Measurements from ENCODE around the gene PNO1.

DNA sequence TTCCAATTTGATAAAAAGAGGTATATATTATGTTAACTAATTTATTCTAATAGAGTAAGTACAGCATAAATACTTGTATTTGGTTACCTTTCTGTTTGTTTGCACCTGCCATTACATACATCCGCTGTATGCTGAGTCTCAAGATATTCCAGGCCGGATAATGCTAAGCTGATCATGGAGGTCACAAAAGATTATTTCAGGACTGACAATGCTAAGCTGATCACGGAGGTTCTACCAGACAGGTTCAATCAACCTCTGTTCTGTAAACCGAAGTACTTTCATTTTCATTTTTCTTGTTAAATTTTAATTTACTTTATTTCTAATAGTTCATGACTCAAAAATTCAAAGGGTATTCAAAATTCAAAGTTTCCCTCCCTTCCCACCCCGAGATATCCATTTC is 31.1 kb downstream of the PNO1 start:
- TF ChIP-seq TAF1 (IDR thresholded peaks at IDR 0.05; ENCODE audit: low read depth, low read length), result no peak
- no peak for TF ChIP-seq POLR2A (IDR thresholded peaks at IDR 0.05; ENCODE audit: low read depth, low read length)
